GM18909 (cell line): Measurements from ENCODE around the gene PIP5K1C.
A peak's percentile ranks its signal among the peaks of the same experiment; 100 is the strongest.
"Not testable (repeated sequence)": the region's sequence is repeated elsewhere in the genome, so short reads cannot be mapped to it uniquely, and the experiment has no call there.

Experiments
- ATAC-seq: cut with Tn5 transposase; IDR thresholded peaks from one replicate; pipeline ENCODE4 v1.9.1; 2021; ENCODE audit warnings: mild to moderate bottlenecking; ENCODE audit not compliant: unreplicated experiment, poor library complexity

Gene PIP5K1C

DNA sequence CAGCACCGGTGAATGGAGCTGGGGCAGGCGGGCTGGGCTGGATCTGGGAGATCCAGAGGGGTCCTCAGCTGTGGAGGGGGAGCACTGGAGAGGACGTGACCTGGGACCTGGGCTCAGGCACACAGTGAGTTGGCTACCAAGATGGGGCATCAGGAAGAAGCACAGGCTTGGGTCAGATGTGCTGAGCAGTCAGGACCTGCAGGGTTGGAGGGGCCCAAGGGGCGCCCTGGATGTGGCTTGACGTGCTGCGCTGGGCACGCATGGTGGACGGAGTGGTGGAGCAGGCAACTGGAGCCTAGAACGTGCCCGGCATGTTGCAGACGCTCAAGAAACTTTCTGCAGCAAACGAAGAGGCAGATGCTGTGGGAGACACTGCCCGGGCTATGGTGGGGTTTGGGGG is 20.7 kb downstream of the PIP5K1C start:
- no peak for ATAC-seq

DNA sequence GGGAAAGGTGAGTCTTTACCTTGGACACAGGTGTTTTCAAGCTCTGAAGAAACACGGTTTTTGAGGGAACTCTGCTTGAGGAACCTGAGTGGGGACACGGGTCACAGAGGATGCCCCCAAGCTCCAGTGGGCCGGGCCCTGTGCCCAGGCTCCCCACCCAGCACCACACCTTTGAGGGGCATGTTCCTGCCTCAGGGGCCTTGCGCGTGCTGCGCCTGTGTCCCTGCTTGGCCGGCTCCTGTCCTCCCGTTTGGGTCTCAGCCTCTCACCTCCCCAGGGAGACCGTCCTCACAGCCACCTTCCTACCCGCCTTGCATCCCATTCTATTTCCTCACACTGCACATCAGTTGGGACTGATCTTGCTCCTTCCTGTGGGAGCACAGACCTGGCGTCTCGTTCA is 21.1 kb downstream of the PIP5K1C start:
- ATAC-seq, result no peak

DNA sequence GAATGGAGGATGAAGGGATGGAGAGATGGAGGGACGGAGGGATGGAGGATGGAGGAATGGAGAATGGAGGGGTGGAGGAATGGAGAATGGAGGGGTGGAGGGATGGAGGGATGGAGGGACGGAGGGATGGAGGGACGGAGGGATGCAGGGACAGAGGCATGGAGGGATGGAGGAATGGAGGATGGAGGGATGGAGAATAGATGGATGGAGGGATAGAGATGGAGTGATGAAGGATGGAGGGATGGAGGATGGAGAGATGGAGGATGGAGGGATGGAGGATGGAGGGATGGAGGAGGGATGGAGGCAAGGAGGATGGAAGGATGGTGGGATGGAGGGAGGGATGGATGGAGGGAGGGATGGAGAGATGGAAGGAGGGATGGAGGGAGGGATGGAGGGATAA is 22.1 kb downstream of the PIP5K1C start:
- ATAC-seq, result no peak

DNA sequence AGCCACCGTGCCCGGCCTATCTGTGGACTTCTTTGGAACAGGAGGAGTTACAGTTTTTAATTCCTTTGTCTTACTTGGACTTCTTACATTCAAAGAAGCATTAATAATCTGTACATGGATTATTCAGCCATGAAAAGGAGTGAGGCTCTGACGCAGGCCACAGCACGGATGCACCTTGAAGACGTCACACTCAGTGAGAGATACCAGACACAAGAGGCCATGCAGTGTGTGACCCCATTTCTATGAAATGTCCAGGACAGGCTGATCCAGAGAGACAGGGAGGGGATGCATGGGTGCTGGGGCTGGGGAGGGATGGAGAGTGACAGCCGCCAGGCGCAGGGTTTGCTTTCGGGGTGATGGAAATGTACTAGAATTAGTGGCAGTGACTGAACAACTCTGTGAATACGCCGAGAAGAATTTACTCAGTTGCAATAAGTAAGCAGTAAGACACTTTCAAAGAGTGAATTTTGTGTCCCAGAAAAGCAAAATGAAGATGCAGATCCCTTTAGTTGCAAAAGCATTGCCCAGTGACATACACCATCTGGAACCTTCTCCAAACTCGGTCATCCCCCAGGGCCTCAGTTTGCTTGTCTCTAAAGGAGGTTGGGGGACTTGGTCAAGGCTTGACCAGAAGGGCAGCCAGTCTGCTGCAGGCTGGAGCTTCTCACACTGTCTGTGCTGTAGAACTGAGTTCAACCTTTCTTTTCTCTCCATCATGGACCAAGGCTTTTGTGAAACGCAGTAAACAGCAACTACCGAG is 25.3 kb downstream of the PIP5K1C start:
- no peak for ATAC-seq

DNA sequence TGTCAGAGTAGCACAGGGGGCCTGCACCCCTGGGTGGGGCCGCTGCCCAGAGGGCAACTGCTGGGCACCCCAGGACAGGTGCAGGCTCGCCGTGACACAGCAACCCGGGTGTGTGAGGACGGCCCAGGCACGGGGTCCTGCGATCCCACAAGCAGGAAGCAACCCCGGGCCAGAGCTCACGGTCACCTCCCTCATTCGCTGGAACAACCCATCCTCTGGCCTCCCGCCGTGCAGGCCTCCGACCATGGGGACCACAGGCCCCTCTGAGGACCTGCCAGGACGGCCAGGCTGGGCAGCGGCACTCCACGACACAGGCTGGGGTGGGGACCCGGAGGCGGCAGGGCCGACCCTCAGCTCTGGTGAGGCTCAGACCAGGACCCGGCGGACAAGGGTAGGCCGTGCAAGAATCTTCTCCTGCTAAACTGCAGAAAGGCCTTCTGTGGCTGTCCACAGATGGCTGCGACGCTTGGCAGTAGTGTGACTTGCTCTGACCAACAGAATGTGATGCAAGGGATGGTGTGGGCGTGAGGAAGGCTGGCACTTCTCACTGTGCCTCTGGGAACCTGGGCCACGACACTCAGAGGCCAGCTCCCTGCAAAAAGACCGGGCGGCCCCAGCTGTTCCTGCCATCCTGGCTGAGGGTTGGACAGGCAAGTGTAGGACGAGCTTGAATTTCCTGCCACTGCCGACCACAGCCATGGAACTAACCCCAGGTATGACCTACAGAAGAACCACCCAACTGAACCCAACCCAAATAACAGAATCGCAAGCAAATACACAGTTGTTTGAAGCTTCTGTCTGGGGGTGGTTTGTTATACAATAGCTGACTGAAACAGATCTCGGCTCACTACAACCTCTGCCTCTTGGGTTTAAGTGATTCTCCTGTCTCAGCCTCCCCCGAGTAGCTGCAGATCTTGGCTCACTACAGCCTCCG is 26.5 kb downstream of the PIP5K1C start:
- no peak for ATAC-seq

DNA sequence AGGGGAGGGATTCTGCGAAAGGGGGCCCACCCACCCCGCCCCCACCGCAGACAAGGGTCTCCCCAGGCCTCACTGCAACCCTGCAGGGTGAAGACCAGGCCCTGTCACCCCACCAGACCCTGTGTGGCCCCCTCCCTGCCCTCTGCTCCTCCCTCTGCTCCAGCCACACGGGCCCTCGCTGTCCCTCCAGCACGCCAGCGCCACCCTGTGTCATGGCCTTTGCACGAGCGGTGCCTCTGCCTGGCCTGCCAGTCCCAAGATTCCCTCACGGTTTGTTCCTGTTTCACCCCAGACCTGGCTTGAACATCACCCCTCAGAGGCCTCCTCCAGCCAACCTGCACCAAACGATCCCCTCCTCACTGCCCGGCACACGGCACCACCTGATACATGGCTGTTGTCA is 27.3 kb downstream of the PIP5K1C start:
- no peak for ATAC-seq

DNA sequence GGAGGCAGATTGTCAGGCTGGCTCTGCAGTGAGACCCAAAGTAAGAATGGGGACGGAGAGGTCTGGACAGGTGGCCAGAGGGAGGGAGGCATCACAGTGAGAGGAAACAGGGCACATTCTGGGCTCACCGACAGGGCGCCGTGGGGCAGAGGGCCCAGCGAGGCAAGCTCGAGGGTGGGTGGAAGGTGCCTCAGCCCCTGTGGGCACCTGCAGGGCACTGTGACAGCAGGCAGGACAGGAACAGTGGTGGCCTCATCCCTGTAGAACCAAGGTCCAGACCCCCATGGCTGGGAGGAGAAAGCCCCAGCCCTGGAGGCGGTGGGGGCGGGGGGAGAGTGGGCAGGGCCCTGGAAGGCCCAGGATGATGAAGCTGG is 27.7 kb downstream of the PIP5K1C start:
- ATAC-seq, result no peak

DNA sequence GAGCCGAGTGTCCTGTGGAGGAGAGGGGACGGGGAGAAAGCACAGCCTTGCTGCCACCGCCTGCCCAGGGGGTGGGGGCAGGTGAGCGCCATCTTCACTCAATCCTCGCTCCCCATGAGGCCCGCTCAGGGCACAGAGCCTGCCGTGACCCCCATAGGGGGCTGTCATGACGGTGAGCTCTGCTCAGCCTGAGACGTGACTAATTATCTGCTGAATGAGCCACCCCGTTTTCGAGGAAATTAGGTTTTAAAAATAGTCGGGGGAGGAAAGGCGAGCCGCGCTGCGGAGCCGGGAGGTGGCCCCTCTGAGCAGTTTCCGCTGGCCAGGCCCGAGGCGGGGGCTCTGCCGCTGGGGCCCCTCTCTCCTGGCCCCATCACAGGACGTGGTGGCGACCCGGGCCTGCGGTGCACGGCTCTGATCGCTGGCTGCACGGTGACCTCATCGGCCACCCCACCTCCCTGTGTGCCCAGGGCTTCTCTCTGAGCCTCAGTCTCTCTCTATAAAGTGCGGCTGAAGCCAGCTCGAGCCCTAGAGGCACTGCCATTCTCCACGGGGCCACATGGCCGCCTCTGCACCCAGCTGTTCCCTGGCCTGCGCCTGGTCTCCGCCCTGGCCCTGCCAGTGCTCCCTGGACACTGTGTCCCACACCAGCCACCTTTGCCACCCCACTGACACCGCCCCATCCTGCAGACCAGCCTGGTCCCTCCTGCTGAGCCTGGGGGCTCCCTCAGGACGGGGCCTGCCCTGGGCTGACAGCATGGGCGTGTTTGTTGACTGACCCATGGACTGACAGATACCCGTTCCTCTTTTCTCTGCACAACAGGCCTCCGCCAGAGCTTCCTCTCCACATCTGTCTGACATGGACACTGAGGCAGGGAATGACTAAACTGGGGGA is 28.3 kb downstream of the PIP5K1C start:
- no peak for ATAC-seq

DNA sequence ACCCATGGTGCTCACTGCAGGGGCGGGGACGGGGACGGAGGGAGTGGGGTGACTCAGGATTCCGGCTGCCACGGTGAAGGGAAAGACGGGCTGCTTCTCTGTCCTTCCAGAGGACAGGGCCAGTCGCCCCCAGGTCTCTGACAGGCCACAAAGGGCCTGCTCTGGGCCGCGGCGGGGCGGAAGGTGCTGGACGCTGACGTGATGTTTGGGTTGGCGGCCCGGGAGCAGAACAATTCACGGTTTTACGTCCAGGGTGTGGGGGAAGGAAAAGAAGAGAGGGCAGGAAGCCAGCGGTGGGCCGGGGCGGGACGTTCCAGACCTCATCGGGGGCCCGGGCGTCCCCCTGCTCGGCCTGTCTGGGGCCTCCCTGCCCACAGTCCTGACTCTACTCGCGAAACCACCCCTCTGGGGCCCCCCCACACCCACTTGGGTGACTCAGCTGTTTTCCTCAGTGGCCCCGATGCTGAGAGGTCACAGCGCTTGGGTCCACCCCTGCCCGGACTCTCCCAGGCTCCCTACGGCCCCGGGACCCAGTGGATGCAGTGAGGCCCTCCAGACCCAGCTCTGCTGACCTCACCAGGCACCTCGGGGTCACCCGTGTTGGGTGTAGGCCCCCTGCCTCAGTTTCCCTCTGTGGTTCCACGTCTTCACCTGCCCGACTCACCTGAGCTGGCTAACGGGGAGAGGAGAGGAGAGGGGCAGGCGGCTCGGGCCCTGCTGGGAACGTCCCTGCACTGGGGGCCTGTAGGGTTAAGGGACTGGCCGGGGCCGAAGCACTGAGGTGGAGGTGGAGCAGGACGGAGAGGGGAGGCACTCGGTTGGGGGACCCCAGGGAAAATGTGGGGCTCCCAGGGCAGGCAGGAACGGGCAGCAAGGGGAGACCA is 29.2 kb downstream of the PIP5K1C start:
- ATAC-seq, result no peak

DNA sequence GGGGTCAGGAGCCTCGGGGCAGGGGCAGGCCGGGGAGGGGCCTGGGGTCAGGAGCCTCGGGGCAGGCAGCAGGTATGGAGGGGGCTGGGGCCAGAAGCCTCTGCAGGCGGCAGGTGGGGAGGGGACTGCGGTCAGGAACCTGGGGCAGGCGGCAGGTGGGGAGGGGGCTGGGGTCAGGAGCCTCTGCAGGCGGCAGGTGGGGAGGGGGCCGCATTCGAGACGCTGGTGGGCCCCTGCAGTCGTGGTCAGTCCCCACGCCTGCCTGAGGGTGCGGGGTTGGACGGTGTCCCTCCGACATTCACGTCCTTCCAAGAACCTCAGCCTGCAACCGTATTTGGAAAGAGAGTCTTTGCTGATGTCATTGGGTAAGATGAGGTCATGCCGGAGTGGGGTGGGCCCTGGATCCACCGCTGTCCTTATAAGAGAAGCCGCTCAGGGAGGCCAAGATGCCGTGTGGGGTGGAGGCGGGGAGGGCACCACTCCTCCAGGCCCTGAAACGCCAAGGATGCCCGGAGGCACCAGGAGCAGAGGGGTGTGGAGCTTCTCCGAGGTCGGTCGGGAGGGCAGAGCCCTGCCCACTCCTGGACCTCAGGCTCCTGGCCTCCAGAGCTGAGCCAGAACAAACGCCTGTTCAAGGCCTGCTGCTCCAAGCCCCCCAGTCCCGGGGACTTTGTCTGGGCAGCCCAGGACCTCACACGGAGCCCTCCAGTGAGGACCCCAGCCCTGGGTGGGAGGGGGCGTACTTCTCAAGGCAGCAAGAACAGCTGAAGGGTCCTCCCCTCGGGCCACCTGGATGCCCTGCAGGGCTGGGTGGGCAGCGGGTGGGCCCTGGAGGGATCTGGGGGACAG is 30.1 kb downstream of the PIP5K1C start:
- no peak for ATAC-seq

DNA sequence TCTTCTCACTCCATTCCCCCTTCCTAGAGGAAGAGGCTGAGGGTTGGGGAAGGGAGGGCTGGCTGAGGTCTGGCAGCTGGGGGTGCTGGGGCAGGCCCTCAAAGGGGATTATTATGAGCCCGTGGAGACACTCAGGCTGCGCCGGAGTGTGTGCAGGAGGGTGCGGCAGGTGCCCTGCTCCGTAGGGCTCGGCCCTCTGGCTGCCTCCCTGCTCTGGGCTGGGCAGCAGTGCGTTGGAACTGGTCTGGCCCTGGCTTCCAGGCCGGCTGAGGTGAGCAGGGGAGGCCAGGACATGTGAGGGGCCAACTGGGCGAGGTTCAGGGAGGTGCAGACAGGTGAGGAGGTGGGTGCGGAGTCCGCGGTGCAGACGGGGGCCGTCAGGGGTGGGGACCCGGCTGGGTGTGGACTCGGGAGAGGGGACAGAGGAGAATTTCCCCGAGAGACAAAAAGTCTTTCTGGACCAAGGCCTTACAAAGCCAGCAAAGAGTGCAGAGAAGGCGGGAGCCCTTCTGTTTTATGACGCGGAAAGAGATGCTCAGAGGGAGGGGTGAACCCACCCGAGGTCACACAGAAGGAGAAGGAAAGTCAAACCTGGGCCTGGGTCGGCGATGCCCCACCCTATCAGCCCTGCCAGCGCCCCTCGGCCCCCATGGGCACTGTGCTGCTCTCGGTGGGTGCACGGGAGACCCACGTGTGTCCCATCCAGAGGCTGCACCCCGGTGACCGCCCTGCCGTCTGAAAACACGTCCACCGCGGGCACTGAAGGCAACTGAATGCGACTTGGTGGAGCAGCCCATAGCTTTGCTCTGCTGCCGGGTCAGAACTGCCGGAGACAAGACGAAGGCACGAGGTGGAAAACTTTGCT is 31.0 kb downstream of the PIP5K1C start:
- ATAC-seq, result no peak

DNA sequence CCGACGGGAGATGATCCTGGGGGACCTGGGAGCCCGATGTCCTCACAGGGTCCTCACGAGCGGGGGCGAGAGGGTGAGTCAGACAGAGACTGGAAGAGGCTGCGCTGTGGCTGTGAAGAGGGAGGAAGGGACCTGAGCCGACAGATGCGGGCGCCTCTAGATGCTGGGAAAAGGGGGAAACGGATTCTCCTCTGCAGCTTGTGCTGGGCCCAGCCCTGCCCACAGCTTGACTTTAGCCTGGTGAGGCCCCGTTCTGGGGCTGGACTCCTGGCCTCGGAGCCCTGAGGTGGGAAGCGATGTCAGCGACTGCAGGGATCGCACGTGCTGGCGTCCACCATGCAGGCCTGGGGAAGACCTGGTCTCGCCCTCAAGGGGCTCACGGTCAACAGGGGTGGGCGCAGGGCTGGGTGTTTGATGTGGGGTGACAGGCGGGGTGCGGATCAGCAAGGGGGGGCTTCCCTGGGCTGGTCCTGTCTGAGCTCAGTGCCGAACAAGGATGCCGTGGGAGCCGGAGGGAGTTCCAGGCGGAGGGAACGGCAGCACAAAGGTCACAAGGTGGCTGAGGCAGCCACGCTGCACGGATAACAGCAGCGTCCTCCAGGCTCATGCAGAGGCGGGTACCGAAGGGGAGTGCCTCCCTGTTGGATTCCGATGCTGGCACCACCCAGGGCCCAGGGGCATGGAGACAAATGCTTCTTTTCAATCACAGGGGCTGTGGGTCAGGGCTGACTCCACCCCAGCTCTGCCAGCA is 31.8 kb downstream of the PIP5K1C start:
- ATAC-seq, result no peak

DNA sequence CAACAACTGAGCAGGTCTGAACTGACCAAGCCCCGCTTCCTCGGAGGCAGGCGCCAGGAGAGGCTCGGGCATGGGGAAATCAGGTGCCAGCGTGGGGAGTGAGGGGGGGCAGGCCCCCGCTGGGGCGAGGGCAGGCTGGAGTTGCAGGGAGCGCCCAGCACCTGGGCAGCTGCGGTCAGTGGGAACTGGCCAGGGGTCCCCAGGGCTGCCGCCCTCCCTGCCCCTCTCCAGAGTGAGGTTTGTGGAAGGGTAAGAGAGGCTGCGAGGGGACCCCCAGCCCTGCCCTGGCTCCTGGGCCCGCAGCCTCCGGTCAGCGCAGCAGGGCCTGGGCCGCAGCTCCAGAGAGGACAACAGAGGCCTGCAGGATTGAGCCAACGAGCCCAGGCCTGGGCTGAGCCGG is 32.5 kb downstream of the PIP5K1C start:
- no peak for ATAC-seq

DNA sequence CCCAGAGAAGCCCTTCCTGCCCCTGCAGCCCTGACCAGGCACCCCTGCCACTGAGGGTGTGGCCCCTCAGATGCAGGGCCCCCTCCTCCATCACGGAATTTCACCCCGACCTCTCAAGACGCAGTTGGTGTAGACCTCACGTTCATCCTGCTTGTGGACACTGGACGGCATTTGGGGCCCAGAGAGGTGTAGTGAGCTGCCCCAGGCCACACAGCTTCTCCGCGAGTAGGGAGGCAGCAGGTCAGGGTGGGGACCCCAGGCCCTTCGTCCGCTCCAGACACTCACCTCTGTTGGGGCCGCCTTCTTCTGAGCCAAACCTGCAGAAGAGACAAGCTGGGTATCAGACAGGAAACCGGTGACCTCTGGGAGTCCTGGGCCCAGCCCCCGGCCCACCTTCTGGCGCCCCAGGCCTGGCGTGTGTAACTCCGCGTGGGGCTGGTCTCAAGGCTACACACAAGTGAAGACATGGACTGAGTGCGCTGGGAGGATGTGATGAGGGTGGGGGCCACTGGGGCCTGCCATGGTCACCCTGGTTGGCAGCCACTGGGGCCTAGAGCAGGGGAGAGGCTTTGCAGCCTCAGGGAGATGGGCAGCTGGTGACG is 33.1 kb downstream of the PIP5K1C start:
- ATAC-seq, result no peak

DNA sequence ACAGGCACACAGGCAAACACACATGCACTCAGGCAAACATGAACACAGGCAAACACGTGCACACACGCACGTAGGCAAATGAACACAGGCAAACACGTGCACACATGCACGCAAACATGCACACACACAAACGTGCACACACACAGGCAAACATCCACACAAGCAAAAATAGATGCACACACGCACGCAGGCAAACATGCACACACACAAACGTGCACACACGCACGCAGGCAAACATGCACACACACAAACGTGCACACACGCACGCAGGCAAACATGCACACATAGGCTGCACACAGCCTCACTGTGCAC is 33.8 kb downstream of the PIP5K1C start:
- ATAC-seq, result not testable (repeated sequence)

DNA sequence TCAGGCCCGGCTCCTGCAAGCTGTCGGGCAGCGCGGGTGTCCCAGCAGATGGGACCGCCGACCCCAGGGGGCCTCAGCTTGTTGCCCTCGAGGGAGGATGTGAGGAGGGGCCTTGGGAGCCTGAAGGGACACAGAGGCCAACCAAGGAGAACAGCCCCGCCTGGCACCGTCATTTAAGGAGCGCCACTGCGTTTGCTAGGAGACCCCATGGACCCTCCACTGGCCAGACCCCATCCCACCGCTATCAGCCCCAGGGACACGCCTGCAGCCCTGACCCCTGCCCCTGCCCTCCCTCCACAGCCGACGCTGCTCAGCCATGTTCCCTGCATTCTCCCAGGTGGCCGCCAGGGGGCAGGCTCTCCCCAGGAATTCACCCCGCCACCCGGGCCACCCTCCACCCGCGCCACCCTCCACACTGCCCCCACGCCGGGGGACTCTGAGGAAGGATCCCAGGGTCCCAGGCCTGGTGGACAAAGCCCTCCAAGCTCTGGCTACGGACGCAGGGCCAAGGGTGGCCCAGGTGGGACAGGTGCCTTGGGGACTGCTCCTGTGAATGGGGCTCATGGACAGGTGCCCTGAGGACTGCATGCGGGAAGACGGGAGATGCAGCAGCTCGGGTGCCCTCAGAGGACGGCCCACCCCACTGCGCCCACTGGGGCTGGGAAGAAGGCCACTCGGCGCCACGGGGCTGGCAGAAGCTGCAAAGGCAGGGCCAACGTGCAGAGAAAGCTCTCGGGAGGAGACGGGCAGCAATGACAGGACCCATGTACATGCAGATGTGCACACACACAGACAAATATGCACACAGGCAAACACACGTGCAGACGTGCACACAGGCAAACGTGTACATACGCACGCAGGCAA is 34.4 kb downstream of the PIP5K1C start:
- ATAC-seq, result peak; percentile 40
